IPS-15b (cell line): ENCODE results near the gene SGCA.

Source experiments
- H3K27me3 ChIP-seq: one replicate; pipeline ENCODE4 v1.6.1; 2013; ENCODE audit warnings: low read length; ENCODE audit not compliant: control insufficient read depth, insufficient read depth
- H3K36me3 ChIP-seq: one replicate; pipeline ENCODE4 v1.6.1; 2013; ENCODE audit warnings: low read length; ENCODE audit not compliant: control insufficient read depth, insufficient read depth
- H3K4me1 ChIP-seq: one replicate; pipeline ENCODE4 v1.6.1; 2013; ENCODE audit warnings: mild to moderate bottlenecking, low read length; ENCODE audit not compliant: control insufficient read depth, insufficient read depth
- H3K4me3 ChIP-seq: one replicate; pipeline ENCODE4 v1.5.1; 2013; ENCODE audit warnings: low read depth, low read length
- H3K9ac ChIP-seq: one replicate; pipeline ENCODE4 v1.6.1; 2013; ENCODE audit warnings: low read depth, mild to moderate bottlenecking, low read length
- H3K9me3 ChIP-seq: one replicate; pipeline ENCODE4 v1.6.1; 2013; ENCODE audit warnings: mild to moderate bottlenecking, low read length; ENCODE audit not compliant: control insufficient read depth, insufficient read depth

Gene SGCA

DNA sequence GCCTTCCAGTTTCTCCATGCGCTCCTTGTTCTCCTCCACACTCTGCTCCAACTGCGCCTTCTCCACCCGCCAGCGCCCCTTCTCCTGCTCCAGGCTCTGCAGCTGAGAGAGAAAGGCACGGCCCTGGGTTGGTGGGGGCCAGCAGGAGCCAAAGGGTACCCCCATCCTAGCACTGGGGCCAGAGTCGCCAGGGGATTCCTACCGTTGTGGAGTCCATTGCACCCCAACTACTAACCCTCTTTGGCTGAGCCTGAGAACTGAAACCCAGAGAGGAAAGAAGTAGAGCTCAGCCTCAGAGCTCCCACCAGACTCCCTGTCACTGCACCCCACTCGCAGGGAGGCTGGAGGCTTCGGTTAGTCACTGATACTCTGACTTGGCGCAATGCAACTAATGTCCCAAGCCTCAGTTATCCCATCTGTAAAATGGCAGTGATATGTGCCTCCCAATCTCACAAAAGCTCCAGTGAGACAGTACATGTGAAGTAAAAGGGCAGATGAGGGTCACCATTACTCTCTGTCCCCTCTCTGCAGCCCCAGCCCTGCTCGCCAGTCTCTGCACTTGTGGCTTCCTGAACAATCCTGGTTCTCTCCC lies 29.6 kb upstream of the SGCA start:
- Histone ChIP-seq H3K27me3 (peaks cover 8% of the 10 kb centered on the region), H3K9ac (no peak overlapping the region), H3K4me1 (peaks cover 17% of the 10 kb centered on the region), H3K9me3 (no peaks in the 10 kb centered on the region), H3K36me3 (peaks cover 31% of the 10 kb centered on the region), H3K4me3 (no peak overlapping the region)

- H3K4me3 ChIP-seq: no peak overlapping the region
- H3K9me3 ChIP-seq: no peaks in the 10 kb centered on the region
- peaks cover 34% of the 10 kb centered on the region for H3K36me3 ChIP-seq
- peaks cover 15% of the 10 kb centered on the region for H3K4me1 ChIP-seq
- H3K27me3 ChIP-seq: peaks cover 5% of the 10 kb centered on the region
- H3K9ac ChIP-seq: no peak overlapping the region
These were observed 28.8 kb upstream of the SGCA start for GRCh38 chr17:50137042-50137441.

- Histone ChIP-seq H3K27me3 (no peaks in the 10 kb centered on the region), H3K36me3 (peaks cover 47% of the 10 kb centered on the region), H3K4me3 (no peak overlapping the region), H3K4me1 (peaks cover 1% of the 10 kb centered on the region), H3K9me3 (no peaks in the 10 kb centered on the region), H3K9ac (no peak overlapping the region)
These were observed 26.5 kb upstream of the SGCA start for GRCh38 chr17:50139185-50139783.

DNA sequence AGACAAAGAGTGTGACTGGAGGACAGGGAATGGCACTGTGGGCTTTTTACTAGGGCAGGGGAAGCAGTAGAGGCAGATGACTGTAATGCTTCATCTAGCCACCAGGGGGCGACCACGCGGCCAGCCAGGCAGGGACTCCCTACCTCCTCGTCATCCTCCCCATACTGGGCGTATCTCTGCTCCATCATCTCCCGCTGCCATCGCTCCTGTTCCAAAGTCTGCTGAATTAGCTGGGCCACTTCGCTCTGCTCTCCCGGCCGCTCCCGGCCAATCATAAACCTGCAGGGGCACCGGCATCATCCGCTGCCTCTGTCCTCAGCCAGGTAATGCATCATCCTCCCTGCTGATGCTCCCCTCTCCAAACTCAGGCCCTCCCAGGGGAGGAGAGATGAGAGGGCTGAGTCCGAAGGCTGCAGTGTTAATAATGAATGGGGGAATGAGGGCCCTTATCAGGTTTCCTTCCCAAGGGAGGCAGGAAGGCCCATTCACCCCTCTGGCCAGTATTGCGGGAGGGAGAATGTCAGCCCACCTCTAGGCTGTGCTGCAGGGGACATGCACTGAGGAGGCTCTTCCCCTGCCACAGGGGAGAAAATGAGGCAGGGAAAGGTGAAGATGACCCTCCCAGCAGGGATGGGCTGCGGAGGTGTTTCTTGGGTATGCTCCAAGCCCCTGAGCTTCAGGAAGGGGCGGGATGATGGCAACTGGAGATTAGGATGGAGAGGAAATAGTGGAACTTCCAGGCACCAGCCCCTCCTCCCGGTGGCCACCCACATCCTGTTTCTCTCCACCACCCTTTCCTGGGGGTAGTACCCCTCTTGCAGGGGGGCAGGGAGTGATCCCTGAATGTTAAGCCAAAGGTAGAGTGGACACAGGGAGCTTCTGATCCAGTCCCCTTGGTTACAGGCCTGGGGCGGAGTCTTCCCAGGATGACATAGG lies 25.6 kb upstream of the SGCA start:
- Histone ChIP-seq H3K4me3 (no peak overlapping the region), H3K27me3 (no peaks in the 10 kb centered on the region), H3K9ac (no peak overlapping the region), H3K36me3 (peaks cover 52% of the 10 kb centered on the region), H3K4me1 (no peaks in the 10 kb centered on the region), H3K9me3 (no peaks in the 10 kb centered on the region)

- H3K36me3 ChIP-seq: peaks cover 49% of the 10 kb centered on the region
- no peaks in the 10 kb centered on the region for H3K9me3 ChIP-seq
- H3K4me1 ChIP-seq: no peaks in the 10 kb centered on the region
These were observed 24.6 kb upstream of the SGCA start for GRCh38 chr17:50141026-50141744.

DNA sequence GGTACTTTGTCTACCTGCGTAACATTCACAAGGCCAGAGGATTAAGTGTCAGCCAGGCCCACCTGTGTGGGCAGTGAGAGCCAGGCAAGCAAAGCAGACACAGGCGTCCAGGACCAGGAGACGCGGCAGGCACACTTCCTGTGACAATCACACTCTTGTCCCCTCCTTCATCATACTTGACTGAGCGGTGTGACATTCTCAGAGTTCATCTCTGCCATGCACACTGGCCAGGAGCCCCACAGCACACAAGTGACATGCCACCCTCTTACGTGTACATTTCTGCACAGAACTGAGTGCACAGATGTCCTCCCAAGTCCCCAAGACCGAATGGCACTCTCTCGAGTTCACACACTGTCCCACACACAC lies 24.1 kb upstream of the SGCA start:
- Histone ChIP-seq H3K9ac (no peak overlapping the region), H3K36me3 (peaks cover 49% of the 10 kb centered on the region), H3K4me1 (peaks cover 4% of the 10 kb centered on the region), H3K4me3 (no peak overlapping the region), H3K9me3 (no peaks in the 10 kb centered on the region), H3K27me3 (no peaks in the 10 kb centered on the region)

More at GRCh38 chr17:50141026-50141744, 24.6 kb upstream of the SGCA start:
- Histone ChIP-seq H3K27me3 (no peaks in the 10 kb centered on the region), H3K9ac (no peak overlapping the region), H3K4me3 (no peak overlapping the region)

DNA sequence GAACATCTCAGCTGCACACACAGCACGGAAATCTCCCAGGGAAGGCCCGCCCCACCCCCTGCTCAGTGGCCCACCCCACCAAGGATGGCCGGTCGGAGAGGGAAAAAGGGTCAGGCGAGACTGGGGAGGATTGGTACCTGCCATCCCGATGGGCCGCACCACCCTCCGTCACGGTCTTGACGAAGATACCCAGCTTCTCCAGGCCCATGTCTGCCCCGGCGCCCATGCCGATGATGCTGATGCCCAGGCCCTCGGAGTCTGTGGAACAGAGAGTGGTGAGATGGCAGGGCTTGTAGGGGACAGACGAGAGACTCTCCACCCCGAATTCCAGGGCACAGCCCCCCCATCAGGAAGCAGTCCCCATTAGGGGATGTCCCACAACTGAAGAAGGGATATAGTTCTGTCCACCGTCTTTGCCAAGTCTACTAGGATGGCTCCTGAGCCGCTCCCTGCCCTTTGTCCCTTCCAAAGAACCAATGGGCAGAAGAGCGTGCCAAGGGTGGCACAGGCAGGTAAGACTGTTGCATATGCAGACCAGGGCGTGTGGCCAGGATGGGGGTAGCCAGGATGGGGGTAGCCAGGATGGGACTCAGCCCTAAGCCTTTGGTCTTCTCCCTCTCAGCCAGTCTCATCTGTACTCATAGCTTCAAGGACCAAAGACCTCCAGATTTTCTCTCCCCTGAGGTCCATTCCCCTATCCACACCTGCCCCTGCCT lies 22.2 kb upstream of the SGCA start:
- Histone ChIP-seq H3K36me3 (peaks cover 37% of the 10 kb centered on the region), H3K9me3 (no peaks in the 10 kb centered on the region), H3K9ac (no peak overlapping the region), H3K27me3 (no peaks in the 10 kb centered on the region), H3K4me3 (no peak overlapping the region), H3K4me1 (peaks cover 5% of the 10 kb centered on the region)

DNA sequence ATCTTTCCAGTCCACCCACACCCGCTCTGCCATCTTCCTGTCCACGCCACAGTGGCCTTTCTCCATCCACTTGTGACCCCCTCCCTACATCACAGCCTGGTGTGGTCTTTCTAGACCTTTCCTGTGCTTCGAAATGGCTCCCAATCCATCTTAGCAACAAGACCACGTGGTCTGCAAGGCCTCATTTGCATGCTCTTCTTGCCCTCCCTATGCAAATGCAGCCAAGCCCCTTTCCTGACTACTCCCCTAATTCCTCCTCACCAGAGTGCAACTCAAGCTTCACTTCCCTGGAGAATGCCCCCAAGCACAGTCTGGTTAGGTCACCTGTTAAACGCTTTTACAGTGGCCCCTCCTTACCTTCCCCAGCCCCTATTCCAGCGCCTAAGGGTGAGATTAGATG lies 21.4 kb upstream of the SGCA start:
- no peak overlapping the region for H3K4me3 ChIP-seq
- H3K4me1 ChIP-seq: peaks cover 5% of the 10 kb centered on the region
- H3K27me3 ChIP-seq: no peaks in the 10 kb centered on the region
- H3K9ac ChIP-seq: no peak overlapping the region
- H3K9me3 ChIP-seq: no peaks in the 10 kb centered on the region
- H3K36me3 ChIP-seq: peaks cover 30% of the 10 kb centered on the region

DNA sequence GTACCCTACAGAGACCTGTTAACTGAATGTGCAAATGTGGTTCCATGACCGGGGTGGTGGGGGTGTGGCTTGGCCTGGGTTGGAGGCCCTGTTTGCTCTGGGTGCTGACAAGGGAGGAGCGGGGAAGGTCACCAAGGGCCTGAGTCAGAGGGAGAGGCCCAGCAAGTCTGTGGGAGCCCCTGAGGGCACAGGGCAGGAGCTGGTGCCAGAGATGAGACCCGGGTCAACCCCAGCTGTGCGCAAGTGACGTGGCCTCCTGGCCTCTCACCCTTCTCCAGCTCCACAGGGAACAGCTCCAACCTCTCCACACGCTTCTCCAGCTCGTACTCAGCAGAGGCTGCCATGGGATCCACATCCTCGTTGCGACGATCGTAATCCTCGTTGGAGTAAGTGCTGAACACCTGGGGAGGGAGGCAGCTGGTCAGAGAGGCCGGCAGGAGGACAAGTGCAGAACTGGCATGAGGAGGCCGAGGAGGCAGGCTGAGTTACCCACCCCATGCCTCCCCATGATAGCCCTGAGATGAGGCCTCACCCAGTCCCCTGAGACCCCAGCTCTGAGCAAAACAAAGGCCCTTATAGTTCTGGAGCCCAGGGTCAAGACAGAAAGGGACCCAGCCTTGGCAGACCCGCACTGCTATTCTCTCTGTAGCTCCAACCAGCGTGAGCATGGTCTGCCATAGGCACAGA lies 20.8 kb upstream of the SGCA start:
- H3K9ac ChIP-seq: no peak overlapping the region
- H3K4me1 ChIP-seq: peaks cover 5% of the 10 kb centered on the region
- H3K27me3 ChIP-seq: peaks cover 3% of the 10 kb centered on the region
- H3K36me3 ChIP-seq: peaks cover 26% of the 10 kb centered on the region
- H3K9me3 ChIP-seq: no peaks in the 10 kb centered on the region
- no peak overlapping the region for H3K4me3 ChIP-seq

DNA sequence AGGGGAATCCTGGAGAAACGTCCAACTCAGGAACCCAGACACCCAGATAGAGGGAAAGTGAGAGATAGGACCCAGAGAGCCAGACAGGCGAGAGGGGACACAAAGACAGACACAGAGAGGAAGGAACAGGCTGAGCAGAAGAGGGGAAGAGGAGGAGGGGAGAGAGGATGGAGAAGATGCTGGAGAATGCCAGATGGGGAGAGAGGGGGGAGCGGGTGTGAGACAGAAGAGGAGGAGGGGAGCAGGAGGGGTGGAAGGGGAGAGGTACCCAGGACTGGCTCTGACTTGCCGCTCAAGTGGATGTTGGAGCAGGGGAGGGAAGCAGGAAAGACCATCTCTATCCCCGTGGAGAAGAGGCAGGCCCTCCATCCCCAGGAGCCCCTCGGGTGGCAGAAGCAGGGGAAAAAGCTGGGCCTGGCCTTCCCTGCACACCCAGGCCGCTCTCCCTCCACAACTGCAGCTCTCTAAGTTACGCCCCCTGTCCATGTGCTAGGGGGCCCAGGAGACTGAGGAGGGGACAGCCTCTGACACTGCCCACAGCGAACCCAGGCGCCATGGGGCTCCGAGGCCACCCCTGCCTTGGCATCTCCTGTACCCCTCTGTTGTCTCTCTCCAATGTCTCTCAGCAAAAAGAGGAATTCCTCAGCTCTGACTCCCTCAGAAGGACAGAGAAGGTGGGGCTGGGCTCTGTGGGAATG lies 20.1 kb upstream of the SGCA start:
- Histone ChIP-seq H3K4me3 (no peak overlapping the region), H3K27me3 (peaks cover 3% of the 10 kb centered on the region), H3K36me3 (peaks cover 24% of the 10 kb centered on the region), H3K9ac (no peak overlapping the region), H3K9me3 (no peaks in the 10 kb centered on the region), H3K4me1 (peaks cover 5% of the 10 kb centered on the region)
